Activated CD8-positive, alpha-beta T cell treated with anti-CD3 and anti-CD28 coated beads, Interleukin-2, amount 10 ng/mL, durations not matched to agents 7 days and 5 days (primary cell): ENCODE data around the gene DZANK1. TPM values are rescaled to one million over a fixed set of nuclear protein-coding genes. Genes with fewer than 3 reads are reported as not detected.

Source experiments
- ATAC-seq: fragments of 150-1000 bp; cut with Tn5 transposase; one replicate; pipeline ENCODE4 v1.10.0; 2021; ENCODE audit warnings: moderate library complexity
- CTCF ChIA-PET: fragments of 350-600 bp; sonication (Branson Sonifier 250); formaldehyde crosslinking; loops from one replicate; lab custom pipeline; 2021; ENCODE audit warnings: antibody characterized with exemption; lab: Charles Lee
- POLR2A ChIA-PET: fragments of 350-600 bp; sonication (Branson Sonifier 250); formaldehyde crosslinking; loops from one replicate; lab custom pipeline; 2021; ENCODE audit warnings: antibody characterized with exemption; lab: Charles Lee
- DNase-seq: peaks from one replicate; pipeline ENCODE4 v3.0.0-alpha.2; 2020
- H3K27ac Mint-ChIP-seq: one replicate; pipeline ENCODE4 v1.8.0; 2021; ENCODE audit warnings: mild to moderate bottlenecking, mixed read lengths
- H3K27me3 Mint-ChIP-seq: one replicate; pipeline ENCODE4 v1.8.0; 2021; ENCODE audit warnings: low read depth, mixed read lengths
- H3K36me3 Mint-ChIP-seq: one replicate; pipeline ENCODE4 v1.8.0; 2021; ENCODE audit warnings: low read depth, mixed read lengths
- H3K4me1 Mint-ChIP-seq: one replicate; pipeline ENCODE4 v1.8.0; 2021; ENCODE audit warnings: low read depth, mixed read lengths
- H3K4me3 Mint-ChIP-seq: one replicate; pipeline ENCODE4 v1.8.0; 2021; ENCODE audit warnings: mild to moderate bottlenecking, mixed read lengths
- H3K9me3 Mint-ChIP-seq: one replicate; pipeline ENCODE4 v1.8.0; 2022; ENCODE audit warnings: mixed read lengths; ENCODE audit not compliant: insufficient read depth
- total RNA-seq, 2 experiments: library from RNA; stranded (reverse); gene quantifications; one replicate each; pipeline ENCODE4 v1.2.3, GENCODE V29; 2021

Gene DZANK1
- total RNA-seq, 2 experiments from 2014 or later = 1.4 to 1.6 TPM

DNA sequence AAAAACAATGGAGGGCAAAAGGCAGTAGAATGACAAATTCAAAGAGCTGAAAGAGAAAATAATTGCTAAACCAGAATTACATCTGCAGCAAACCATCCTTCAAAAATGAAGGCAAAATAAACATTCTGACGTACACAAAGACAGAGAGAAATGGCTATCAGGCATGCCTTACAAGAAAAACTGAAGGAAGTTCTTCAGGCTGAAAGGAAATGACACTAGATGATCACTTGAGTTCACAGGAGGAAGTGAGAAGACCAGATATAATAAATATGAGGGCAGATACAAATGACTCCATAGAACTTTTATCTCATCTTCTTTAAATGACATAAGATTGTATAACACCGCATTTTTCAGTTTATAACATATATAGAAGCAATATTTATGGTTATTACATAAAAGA lies 30.0 kb downstream of the DZANK1 start:
- Mint-ChIP-seq H3K9me3 (no peaks in the 10 kb centered on the region), H3K27ac (no peak overlapping the region), H3K4me3 (no peak overlapping the region), H3K27me3 (no peaks in the 10 kb centered on the region), H3K4me1 (peaks cover 7% of the 10 kb centered on the region), H3K36me3 (no peaks in the 10 kb centered on the region)
- DNase-seq = no peak
- ChIA-PET POLR2A (no interaction called here), CTCF (interaction anchor here (0.7 to 1.3 kb wide), 2 partner anchors 30 to 147 kb away, joined by 3 to 5 read pairs; partner anchors contain the start of genes DZANK1 and POLR3F)
- ATAC-seq = no peak

DNA sequence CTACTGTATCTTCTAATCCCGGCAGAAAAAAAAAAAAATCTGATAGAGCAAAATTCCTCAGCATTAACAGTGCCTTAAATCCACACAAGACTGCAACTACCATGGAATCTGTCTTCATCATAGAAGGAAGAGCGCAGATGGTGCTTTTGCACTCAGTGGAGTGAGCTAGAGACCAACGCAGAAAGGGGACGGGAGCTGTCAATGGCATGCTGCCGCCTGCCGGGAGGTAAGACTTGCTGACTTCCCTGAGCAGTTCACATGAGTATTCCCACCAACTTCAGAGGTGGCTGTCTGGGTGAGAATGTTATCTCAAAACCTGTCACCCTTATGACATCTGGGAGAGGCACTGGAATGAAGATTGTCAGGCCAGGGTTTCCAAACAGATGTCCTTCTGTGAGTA lies 35.6 kb downstream of the DZANK1 start:
- ATAC-seq (no peak), DNase-seq (no peak)
- POLR2A ChIA-PET = no interaction called here
- H3K36me3 Mint-ChIP-seq = no peaks in the 10 kb centered on the region
- H3K4me3 Mint-ChIP-seq = no peak overlapping the region
- H3K4me1 Mint-ChIP-seq = no peaks in the 10 kb centered on the region
- H3K27me3 Mint-ChIP-seq = no peaks in the 10 kb centered on the region
- no peak overlapping the region for H3K27ac Mint-ChIP-seq
- no peaks in the 10 kb centered on the region for H3K9me3 Mint-ChIP-seq
- CTCF ChIA-PET = no interaction called here

GRCh38 chr20:18430172-18430826 lies 36.5 kb downstream of the DZANK1 start:
- Mint-ChIP-seq H3K4me3 (no peak overlapping the region), H3K9me3 (no peaks in the 10 kb centered on the region), H3K27ac (no peak overlapping the region), H3K36me3 (no peaks in the 10 kb centered on the region), H3K4me1 (no peaks in the 10 kb centered on the region), H3K27me3 (no peaks in the 10 kb centered on the region)
- DNase-seq (no peak), ATAC-seq (no peak)
- ChIA-PET CTCF (no interaction called here), POLR2A (no interaction called here)

DNA sequence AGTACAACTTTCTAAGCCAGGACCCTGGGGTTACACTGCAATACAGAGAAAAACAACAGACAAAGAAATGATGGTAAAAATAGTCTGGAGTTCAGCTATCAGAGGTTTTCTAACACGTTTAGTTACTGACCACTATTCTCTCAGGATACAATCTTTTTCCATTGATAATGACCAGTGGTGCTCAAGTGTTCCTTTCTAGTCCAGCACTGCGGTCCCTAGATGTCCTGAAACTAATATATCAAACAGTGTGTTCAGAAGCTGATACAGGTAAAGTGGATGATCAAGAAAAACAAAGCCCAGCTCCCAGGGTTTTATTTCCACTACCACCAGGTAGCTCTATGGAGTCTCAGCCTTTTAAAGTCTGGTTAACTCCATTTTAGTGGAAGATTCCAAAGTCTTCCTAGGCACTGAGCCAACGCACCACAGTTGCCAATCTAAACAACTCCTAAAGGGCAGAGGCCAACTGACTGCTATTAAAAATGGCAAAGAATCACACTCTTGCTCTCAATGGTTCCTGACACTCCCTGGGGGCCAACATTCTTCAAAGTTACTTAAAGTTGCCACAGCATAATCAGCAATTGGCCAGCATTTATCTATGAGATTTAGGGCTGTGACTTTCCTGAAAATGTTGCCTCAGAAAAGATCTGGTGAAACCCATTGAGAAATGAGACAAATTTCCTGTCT lies 38.2 kb downstream of the DZANK1 start:
- Mint-ChIP-seq H3K27me3 (no peaks in the 10 kb centered on the region), H3K36me3 (no peaks in the 10 kb centered on the region), H3K4me1 (no peaks in the 10 kb centered on the region), H3K9me3 (no peaks in the 10 kb centered on the region), H3K4me3 (no peak overlapping the region), H3K27ac (no peak overlapping the region)
- no peak for ATAC-seq
- POLR2A ChIA-PET = no interaction called here
- DNase-seq = no peak
- CTCF ChIA-PET = interaction anchor here (0.5 kb wide), 1 partner anchor 11 kb away, joined by 3 read pairs; no protein-coding TSS in a partner anchor

DNA sequence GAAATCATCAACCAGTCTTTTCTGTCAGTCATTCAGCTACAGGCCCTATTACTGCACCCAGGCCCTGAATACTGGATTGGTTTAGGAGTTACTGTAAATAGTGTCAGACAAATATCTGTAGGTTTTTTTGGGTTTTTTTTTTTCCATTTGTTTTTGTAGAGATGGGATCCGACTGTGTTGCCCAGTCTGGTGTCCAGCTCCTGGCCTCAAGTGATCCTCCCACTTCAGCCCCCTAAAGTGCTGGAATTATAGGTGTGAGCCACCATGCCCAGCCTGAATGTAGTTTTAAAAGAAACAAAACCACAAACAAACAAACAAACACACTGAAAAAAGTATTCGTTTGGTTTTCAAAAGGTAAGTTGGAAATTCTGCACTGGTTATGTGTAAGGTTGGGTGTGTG lies 39.6 kb downstream of the DZANK1 start:
- no peaks in the 10 kb centered on the region for H3K27me3 Mint-ChIP-seq
- no peaks in the 10 kb centered on the region for H3K9me3 Mint-ChIP-seq

GRCh38 chr20:18421608-18422007 lies 45.2 kb downstream of the DZANK1 start:
- Mint-ChIP-seq H3K36me3 (no peaks in the 10 kb centered on the region), H3K27me3 (no peaks in the 10 kb centered on the region), H3K9me3 (no peaks in the 10 kb centered on the region), H3K4me1 (no peaks in the 10 kb centered on the region), H3K4me3 (no peak overlapping the region), H3K27ac (no peak overlapping the region)
- ATAC-seq = no peak
- DNase-seq = no peak
- POLR2A ChIA-PET = no interaction called here
- CTCF ChIA-PET = interaction anchor here (1.4 kb wide), 1 partner anchor 9 kb away, joined by 3 read pairs; no protein-coding TSS in a partner anchor

More for the DNA sequence above, 39.6 kb downstream of the DZANK1 start:
- no peaks in the 10 kb centered on the region for H3K4me1 Mint-ChIP-seq
- no peak overlapping the region for H3K27ac Mint-ChIP-seq
- ChIA-PET CTCF (no interaction called here), POLR2A (no interaction called here)
- no peak for DNase-seq
- H3K4me3 Mint-ChIP-seq = no peak overlapping the region
- no peaks in the 10 kb centered on the region for H3K36me3 Mint-ChIP-seq
- no peak for ATAC-seq

- Mint-ChIP-seq H3K9me3 (no peaks in the 10 kb centered on the region), H3K27me3 (no peaks in the 10 kb centered on the region), H3K4me1 (peaks cover 10% of the 10 kb centered on the region), H3K36me3 (no peaks in the 10 kb centered on the region), H3K27ac (no peak overlapping the region), H3K4me3 (no peak overlapping the region)
- ChIA-PET POLR2A (interaction anchor here (0.7 kb wide), 1 partner anchor 164 kb away, joined by 3 read pairs; no protein-coding TSS in a partner anchor), CTCF (no interaction called here)
- ATAC-seq (no peak), DNase-seq (no peak)
Measured at GRCh38 chr20:18416486-18416885, 50.3 kb downstream of the DZANK1 start.

- no peak for DNase-seq
- Mint-ChIP-seq H3K27ac (no peak overlapping the region), H3K4me1 (peaks cover 10% of the 10 kb centered on the region), H3K27me3 (no peaks in the 10 kb centered on the region), H3K9me3 (no peaks in the 10 kb centered on the region), H3K36me3 (no peaks in the 10 kb centered on the region), H3K4me3 (no peak overlapping the region)
- ChIA-PET CTCF (interaction anchor here (0.7 to 3.4 kb wide), 7 partner anchors 10 to 792 kb away, joined by 3 to 17 read pairs (median 4); partner anchors contain the start of gene SEC23B), POLR2A (no interaction called here)
- no peak for ATAC-seq
Measured at GRCh38 chr20:18414140-18414539, 52.7 kb downstream of the DZANK1 start.

DNA sequence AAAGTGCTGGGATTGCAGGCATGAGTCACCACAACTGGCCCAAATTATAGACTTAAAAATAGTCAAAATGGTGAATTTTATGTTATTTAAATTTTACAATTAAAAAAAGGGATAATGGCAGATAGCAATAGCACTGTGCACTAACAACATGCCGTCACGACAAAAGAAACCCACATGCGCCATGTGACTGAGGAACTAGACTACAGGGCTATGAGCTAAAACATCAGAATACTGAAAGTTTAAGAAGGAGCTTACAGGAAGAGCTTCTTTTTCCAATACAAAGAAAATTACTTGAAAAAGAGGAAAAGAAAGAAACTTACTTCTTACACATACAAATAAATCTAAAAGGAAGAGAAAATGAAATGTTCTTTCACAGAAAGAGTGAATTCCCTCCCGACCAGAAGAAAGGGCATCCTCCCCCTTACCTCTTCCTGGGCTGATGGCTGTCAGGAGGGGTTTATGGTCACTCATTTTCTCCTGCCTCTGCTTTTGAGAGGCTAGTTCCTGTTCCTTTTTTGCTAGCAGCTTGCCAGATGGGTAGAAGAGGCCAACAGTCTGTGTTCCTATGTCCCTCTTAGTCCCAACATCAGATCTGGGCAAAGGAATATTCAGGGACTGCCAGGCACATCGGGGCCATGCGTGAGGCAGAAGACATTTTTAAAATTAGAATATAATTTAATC lies 54.5 kb downstream of the DZANK1 start:
- POLR2A ChIA-PET = no interaction called here
- Mint-ChIP-seq H3K4me1 (peaks cover 10% of the 10 kb centered on the region), H3K36me3 (no peaks in the 10 kb centered on the region), H3K27me3 (no peaks in the 10 kb centered on the region), H3K4me3 (no peak overlapping the region), H3K27ac (no peak overlapping the region), H3K9me3 (no peaks in the 10 kb centered on the region)
- no peak for ATAC-seq
- CTCF ChIA-PET = interaction anchor here (0.5 to 3.4 kb wide), 11 partner anchors 8 to 662 kb away, joined by 3 to 17 read pairs (median 3); partner anchors contain the start of genes RBBP9, SEC23B and SMIM26
- DNase-seq = no peak

GRCh38 chr20:18405826-18406225 lies 61.0 kb downstream of the DZANK1 start:
- ChIA-PET POLR2A (no interaction called here), CTCF (no interaction called here)
- Mint-ChIP-seq H3K27me3 (no peaks in the 10 kb centered on the region), H3K4me3 (no peak overlapping the region), H3K9me3 (no peaks in the 10 kb centered on the region), H3K36me3 (no peaks in the 10 kb centered on the region), H3K27ac (no peak overlapping the region), H3K4me1 (peaks cover 13% of the 10 kb centered on the region)
- no peak for ATAC-seq
- no peak for DNase-seq

GRCh38 chr20:18404172-18404571 lies 62.7 kb downstream of the DZANK1 start:
- Mint-ChIP-seq H3K9me3 (no peaks in the 10 kb centered on the region), H3K4me1 (peaks cover 13% of the 10 kb centered on the region), H3K27me3 (no peaks in the 10 kb centered on the region), H3K4me3 (no peak overlapping the region), H3K27ac (peak overlapping the region; percentile 73), H3K36me3 (no peaks in the 10 kb centered on the region)
- DNase-seq (peak; percentile 33), ATAC-seq (no peak)
- POLR2A ChIA-PET = no interaction called here
- CTCF ChIA-PET = interaction anchor here (2.2 kb wide), 1 partner anchor 9 kb away, joined by 11 read pairs; no protein-coding TSS in a partner anchor
